ENCODE results near the gene MT2A. TPM values are rescaled to one million over a fixed set of nuclear protein-coding genes. Genes with fewer than 3 reads are reported as not detected.
A peak's percentile ranks its signal among the peaks of the same experiment; 100 is the strongest.
"Not testable (repeated sequence)": the region's sequence is repeated elsewhere in the genome, so short reads cannot be mapped to it uniquely, and the experiment has no call there.

MT2A gene
- 8.8 and 15.0 TPM in 2 replicates for total RNA-seq (2014; rRNA removed; shearing (Covaris generic))
- polyA plus RNA-seq (2015; cell fraction: cytosol; rRNA removed): 14.6 and 29.9 TPM in 2 replicates
- 3.3 and 7.3 TPM in 2 replicates for polyA plus RNA-seq (2015; cell fraction: nucleus; rRNA removed)

DNA sequence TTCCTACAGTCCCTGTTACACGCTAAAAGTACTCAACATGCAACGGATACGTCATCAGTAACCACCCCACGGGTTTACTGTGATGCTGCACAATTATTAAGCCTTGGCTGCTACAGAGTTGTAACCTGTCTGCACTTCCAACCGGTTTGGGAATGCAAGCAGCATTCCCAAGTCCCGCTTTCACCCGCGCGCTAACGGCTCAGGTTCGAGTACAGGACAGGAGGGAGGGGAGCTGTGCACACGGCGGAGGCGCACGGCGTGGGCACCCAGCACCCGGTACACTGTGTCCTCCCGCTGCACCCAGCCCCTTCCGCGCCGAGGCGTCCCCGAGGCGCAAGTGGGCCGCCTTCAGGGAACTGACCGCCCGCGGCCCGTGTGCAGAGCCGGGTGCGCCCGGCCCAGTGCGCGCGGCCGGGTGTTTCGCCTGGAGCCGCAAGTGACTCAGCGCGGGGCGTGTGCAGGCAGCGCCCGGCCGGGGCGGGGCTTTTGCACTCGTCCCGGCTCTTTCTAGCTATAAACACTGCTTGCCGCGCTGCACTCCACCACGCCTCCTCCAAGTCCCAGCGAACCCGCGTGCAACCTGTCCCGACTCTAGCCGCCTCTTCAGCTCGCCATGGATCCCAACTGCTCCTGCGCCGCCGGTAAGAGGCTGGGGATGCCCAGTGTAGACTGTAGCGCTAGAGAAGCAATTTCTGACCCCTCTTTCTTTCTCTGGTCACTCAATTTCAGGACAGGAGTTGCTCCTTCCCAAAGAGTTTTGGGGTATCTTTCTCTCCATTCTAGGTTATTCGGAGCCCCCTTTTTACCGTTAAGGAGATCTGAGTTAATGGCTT lies at the start of gene MT2A:
Gene MT2A, plus strand, starts transcription at position 542 of the 833 bp plus-strand sequence. Its CDS starts 72 bp downstream, at position 614.
- DNase-seq (ENCODE audit: low read depth, low spot score): peak; percentile 88
- in situ Hi-C loops (cut with HindIII; ENCODE audit: low pct_unique_long_range_greater_than_20kb, low sequenced_read_pairs): no loop called here

- in situ Hi-C loops (cut with HindIII; ENCODE audit: low pct_unique_long_range_greater_than_20kb, low sequenced_read_pairs): no loop called here
- DNase-seq (ENCODE audit: low read depth, low spot score): no peak
Measured at GRCh38 chr16:56559109-56559508, 49.3 kb upstream of the MT2A start.

DNA sequence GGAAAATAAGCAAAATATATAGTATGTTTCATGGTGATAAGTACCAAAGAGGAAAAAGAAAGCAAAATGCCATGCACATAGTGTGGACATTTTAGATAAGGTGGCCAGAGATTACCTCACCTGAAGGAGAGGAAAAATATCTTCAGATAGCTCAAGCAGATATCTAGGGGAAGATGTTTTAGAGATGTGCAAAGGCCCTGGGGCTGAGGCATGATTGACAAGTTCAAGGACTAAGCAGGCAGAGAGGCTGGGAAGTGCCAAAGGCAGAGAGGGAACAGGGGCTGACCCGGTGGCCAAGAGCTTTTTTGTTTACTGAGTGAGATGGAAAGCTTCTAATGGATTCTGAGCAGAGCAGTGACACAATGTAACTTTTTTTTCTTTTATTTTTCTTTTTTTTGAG lies 47.9 kb upstream of the MT2A start:
- in situ Hi-C loops (cut with HindIII; ENCODE audit: low pct_unique_long_range_greater_than_20kb, low sequenced_read_pairs): no loop called here
- DNase-seq (ENCODE audit: low read depth, low spot score): no peak

DNA sequence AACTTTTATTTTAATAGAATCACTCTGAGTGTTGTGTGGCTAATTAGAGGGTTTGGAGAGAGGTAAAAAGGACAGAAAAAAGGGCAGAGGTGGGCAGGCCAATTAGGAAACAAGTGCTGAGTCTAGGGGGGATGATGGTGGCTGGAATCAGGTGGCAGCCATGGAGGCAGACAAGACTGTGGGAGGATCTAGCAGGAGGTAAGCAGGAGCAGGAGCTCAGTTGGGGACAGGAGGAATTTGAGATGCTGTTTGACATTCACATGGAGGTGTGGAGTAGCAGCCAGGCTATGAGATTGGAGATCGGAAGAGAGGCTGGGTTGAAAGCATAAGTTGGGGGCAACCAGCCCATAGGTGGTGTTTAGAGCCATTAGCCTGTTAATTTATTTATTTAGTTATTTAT lies 47.3 kb upstream of the MT2A start:
- in situ Hi-C loops (cut with HindIII; ENCODE audit: low pct_unique_long_range_greater_than_20kb, low sequenced_read_pairs): no loop called here
- no peak for DNase-seq (ENCODE audit: low read depth, low spot score)

- in situ Hi-C loops (cut with HindIII; ENCODE audit: low pct_unique_long_range_greater_than_20kb, low sequenced_read_pairs): no loop called here
- no peak for DNase-seq (ENCODE audit: low read depth, low spot score)
Measured at GRCh38 chr16:56564793-56565477, 43.4 kb upstream of the MT2A start, which contains the start of gene MT4. Gene MT4, plus strand, starts transcription at chr16:56565073. Its CDS starts 56 bp downstream, at chr16:56565129.

- no peak for DNase-seq (ENCODE audit: low read depth, low spot score)
- in situ Hi-C loops (cut with HindIII; ENCODE audit: low pct_unique_long_range_greater_than_20kb, low sequenced_read_pairs): no loop called here
Measured at GRCh38 chr16:56569971-56570370, 38.4 kb upstream of the MT2A start.

GRCh38 chr16:56571525-56571924 lies 36.9 kb upstream of the MT2A start:
- DNase-seq (ENCODE audit: low read depth, low spot score): no peak
- in situ Hi-C loops (cut with HindIII; ENCODE audit: low pct_unique_long_range_greater_than_20kb, low sequenced_read_pairs): no loop called here

DNA sequence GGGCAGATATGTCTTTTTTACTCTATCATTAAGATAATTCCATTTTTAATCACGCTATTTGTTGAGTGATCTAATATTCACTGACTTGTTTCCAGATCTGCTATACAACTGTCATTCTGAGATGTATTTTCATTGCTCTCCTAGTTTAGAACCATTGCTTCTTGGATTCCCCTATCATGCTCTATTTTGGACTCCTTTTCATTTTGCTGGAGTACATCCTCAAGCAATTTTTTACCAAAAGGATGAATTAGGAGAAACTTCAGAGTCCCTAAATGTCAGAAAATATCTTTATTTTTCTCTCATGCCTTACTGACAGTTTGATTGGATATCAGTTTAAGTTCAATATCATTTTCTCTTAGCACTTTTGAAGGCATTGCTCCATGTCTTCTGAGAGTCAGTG lies 33.8 kb upstream of the MT2A start:
- in situ Hi-C loops (cut with HindIII; ENCODE audit: low pct_unique_long_range_greater_than_20kb, low sequenced_read_pairs): no loop called here
- DNase-seq (ENCODE audit: low read depth, low spot score): no peak

DNA sequence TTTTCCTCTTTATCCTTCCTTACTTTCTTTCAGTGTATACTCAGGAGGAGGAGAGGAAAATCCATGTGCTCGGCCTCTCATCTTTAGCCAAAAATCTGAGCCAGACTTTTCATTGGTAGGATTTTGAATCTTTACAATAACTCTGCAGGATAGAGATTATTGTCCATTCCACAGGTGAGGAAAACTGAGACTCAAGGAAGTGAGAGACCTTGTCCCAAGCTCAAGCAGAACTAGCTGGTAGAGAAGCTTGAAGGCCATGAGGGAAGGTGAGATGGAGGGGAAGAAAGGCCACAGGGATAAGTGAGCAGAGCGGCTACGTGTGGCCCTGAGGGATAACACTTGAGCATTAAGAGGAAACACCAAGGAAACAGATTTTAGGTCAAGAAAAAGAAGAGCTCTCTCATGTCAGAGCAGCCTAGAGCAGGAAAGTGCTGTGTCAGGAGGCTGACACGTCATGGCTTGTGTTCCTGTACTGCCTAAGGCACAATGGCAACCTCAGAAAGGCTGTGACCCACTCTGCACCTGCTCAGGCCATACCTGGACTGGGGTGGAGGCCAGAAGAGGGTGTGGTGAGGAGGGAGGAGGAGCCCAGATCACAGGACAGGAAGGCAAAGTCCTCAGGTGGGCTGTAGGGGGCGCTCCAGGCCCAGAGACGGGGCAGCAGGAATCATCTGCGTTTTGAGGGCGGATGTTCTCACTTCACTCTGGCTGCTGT lies 31.6 kb upstream of the MT2A start:
- in situ Hi-C loops (cut with HindIII; ENCODE audit: low pct_unique_long_range_greater_than_20kb, low sequenced_read_pairs): no loop called here
- DNase-seq (ENCODE audit: low read depth, low spot score): peak; percentile 76

- no peak for DNase-seq (ENCODE audit: low read depth, low spot score)
- in situ Hi-C loops (cut with HindIII; ENCODE audit: low pct_unique_long_range_greater_than_20kb, low sequenced_read_pairs): no loop called here
Measured at GRCh38 chr16:56577300-56577625, 31.1 kb upstream of the MT2A start.

- in situ Hi-C loops (cut with HindIII; ENCODE audit: low pct_unique_long_range_greater_than_20kb, low sequenced_read_pairs): no loop called here
- no peak for DNase-seq (ENCODE audit: low read depth, low spot score)
Measured at GRCh38 chr16:56580391-56581048, 27.9 kb upstream of the MT2A start.

DNA sequence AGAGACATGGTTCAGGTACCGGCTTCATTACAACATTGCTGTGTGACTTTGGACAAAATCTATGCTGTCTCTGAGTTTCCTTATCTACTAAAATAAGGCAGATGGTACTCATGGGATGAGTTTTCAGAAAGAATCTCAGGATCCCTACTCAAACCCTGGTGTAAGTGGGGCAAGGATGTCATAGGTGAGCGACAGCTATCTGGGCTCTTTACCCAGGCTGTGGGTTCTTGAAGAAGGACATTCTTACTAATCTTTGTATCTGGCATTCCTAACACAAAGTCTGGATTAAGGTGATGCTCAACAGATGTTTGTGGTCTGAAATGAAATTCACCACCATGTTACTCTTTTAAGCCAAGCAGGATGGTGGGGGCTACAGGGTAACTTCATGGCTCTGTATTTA lies 25.5 kb upstream of the MT2A start:
- in situ Hi-C loops (cut with HindIII; ENCODE audit: low pct_unique_long_range_greater_than_20kb, low sequenced_read_pairs); DNase-seq (ENCODE audit: low read depth, low spot score): not testable (repeated sequence)

DNA sequence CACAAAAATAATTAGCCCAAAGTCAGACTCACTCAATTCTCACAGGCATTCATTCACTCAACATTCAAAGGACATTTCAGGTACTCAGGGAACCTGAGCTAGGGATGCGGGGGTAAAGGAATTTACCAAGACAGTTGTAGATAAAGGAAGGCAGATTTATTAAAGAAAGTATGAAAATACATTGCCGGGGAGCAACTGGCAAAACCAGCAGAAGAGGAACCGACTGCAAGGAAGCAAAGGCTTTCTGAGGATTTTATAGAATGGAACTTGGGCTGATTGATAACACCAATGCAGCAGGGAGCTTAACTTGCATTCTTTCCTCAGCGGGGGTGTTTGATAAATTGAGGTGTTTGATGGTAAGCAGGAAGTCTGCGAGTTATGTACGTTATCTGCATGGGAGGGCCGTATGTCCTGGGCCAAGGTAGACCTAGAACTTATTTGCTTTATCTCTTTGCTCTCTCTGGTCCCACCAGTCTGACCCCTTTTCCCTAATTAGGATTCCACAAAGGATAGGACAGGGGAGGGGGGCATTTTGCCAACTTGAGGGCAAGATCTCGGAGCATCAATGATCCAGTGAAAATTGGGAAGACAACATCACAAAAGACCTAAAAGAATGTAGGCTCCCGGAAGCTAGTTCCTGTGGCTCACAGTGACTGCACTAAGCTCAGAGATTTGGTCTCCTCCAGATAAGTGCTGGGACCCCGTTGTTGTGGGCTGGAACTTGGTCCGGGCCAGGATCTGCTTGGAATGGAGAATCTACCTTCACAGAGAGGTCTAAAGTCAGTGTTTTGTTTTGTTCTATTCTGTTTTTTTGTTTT lies 24.8 kb upstream of the MT2A start:
- in situ Hi-C loops (cut with HindIII; ENCODE audit: low pct_unique_long_range_greater_than_20kb, low sequenced_read_pairs): no loop called here

DNA sequence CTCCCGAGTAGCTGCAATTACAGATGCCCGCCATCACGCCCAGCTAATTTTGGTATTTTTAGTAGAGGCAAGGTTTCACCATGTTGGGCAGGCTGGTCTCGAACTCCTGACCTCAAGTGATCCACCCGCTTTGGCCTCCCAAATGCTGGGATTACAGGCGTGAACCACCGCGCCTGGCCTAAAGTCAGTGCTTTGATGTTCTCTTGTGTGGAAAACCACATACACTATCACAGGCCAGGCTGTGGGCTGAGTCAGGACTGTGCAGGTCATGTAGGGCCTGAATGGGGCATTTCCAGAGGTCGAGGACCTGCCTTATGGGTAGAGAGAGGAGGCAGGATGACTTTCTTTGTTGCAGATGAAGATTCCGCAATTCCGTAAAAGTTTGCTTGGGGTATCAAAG lies 24.1 kb upstream of the MT2A start:
- DNase-seq (ENCODE audit: low read depth, low spot score): no peak
- in situ Hi-C loops (cut with HindIII; ENCODE audit: low pct_unique_long_range_greater_than_20kb, low sequenced_read_pairs): no loop called here

More for the DNA sequence above, 24.8 kb upstream of the MT2A start:
- no peak for DNase-seq (ENCODE audit: low read depth, low spot score)

GRCh38 chr16:56588781-56589140 lies 19.6 kb upstream of the MT2A start:
- DNase-seq (ENCODE audit: low read depth, low spot score): no peak
- in situ Hi-C loops (cut with HindIII; ENCODE audit: low pct_unique_long_range_greater_than_20kb, low sequenced_read_pairs): no loop called here

- in situ Hi-C loops (cut with HindIII; ENCODE audit: low pct_unique_long_range_greater_than_20kb, low sequenced_read_pairs): no loop called here
- no peak for DNase-seq (ENCODE audit: low read depth, low spot score)
Measured at GRCh38 chr16:56589141-56590039, 19.0 kb upstream of the MT2A start, which contains the start of gene MT3. Gene MT3, plus strand, starts transcription at chr16:56589528. Its CDS starts 63 bp downstream, at chr16:56589591.
